GM19463 (cell line): ENCODE data around the gene LAMC1.
"Not testable (repeated sequence)": the region's sequence is repeated elsewhere in the genome, so short reads cannot be mapped to it uniquely, and the experiment has no call there.

Experiments
- ATAC-seq: cut with Tn5 transposase; IDR thresholded peaks from one replicate; pipeline ENCODE4 v1.9.1; 2021; ENCODE audit warnings: mild to moderate bottlenecking, moderate library complexity; ENCODE audit not compliant: unreplicated experiment

The LAMC1 gene

DNA sequence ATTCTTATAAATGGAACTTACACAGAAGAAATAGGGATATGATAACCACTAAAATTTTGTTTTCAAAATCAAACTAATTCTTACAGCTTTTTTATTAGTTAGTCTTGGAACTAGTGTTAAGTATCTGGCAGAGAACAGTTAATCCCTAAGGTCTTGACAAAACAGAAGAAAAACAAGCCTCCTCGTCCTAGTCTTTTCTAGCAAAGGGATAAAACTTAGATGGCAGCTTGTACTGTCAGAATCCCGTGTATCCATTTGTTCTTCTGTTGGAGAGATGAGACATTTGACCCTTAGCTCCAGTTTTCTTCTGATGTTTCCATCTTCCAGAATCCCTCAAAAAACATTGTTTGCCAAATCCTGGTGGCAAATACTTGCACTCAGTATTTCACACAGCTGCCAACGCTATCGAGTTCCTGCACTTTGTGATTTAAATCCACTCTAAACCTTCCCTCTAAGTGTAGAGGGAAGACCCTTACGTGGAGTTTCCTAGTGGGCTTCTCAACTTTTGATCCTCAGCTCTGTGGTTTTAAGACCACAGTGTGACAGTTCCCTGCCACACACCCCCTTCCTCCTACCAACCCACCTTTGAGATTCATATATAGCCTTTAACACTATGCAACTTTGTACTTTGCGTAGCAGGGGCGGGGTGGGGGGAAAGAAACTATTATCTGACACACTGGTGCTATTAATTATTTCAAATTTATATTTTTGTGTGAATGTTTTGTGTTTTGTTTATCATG, 120.5 kb downstream of the LAMC1 start:
- ATAC-seq = no peak

DNA sequence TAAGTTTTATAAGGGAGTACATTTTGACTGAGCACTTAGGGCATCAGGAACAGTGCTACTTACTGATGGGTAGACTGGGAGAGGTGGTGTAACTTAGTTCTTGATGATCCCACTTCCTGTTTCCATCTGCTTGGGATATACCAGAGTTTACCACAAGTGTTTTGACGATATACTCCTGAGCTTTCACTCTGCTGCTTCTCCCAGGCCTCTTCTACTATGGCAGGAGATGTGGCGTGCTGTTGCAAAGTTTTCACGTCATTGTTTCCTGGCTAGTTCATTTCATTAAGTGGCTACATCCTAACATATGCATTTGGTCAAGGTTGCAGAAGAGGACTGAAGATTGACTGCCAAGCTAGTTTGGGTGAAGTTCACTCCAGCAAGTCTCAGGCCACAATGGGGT, 121.5 kb downstream of the LAMC1 start:
- no peak for ATAC-seq

GRCh38 chr1:183147735-183148134, 124.5 kb downstream of the LAMC1 start:
- ATAC-seq = no peak

GRCh38 chr1:183148599-183148998, 125.4 kb downstream of the LAMC1 start:
- no peak for ATAC-seq

GRCh38 chr1:183149273-183149672, 126.1 kb downstream of the LAMC1 start:
- no peak for ATAC-seq

- not testable (repeated sequence) for ATAC-seq
Measured at GRCh38 chr1:183150032-183150431, 126.8 kb downstream of the LAMC1 start.

GRCh38 chr1:183150445-183150844, 127.2 kb downstream of the LAMC1 start:
- ATAC-seq = no peak

GRCh38 chr1:183152180-183152579, 129.0 kb downstream of the LAMC1 start:
- ATAC-seq = no peak

GRCh38 chr1:183155939-183156338, 132.7 kb downstream of the LAMC1 start:
- no peak for ATAC-seq

DNA sequence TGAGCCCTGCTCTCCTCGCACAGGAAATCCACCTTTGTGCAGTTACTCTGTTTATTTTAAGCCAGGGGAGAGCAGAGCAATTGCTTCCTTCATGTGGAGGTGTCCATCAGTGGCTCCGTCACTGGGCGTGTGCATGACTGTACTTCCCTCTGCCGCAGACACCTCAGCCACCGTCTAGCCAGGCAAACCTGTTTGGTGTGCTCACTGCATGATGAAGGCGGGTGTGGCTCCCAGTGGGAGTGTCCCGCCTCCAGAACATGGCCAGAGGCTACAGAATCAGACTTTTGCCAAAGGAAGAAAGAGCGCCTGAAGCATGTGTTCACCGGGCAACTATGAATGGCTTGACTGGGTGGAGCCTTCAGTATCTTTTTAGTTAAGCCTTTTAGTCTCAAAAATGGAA, 136.7 kb downstream of the LAMC1 start:
- no peak for ATAC-seq

GRCh38 chr1:183161391-183161790, 138.2 kb downstream of the LAMC1 start:
- ATAC-seq = no peak

GRCh38 chr1:183163316-183163715, 140.1 kb downstream of the LAMC1 start:
- ATAC-seq = no peak

- ATAC-seq = no peak
Measured at GRCh38 chr1:183164340-183164739, 141.1 kb downstream of the LAMC1 start.

- ATAC-seq = no peak
Measured at GRCh38 chr1:183164963-183165362, 141.7 kb downstream of the LAMC1 start.

GRCh38 chr1:183165456-183165855, 142.2 kb downstream of the LAMC1 start:
- no peak for ATAC-seq

DNA sequence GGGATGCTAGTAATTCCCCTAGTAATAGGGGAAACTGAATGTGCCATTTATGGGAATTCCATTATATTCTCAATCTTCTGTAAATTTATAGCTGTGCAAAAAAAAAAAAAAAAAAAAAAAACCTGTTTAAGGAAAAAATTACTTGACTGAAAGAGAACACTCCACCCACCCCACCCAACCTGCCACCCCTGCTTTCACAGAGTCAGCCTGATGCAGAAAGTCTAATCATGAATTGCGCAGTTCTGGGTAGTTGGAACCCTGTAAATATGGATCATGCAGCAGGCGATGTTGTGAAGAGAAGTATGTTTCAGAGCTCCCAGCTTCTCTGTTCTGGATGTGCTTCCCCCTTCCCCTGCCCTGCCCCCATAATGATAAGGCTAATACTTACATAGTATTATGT, 143.2 kb downstream of the LAMC1 start:
- no peak for ATAC-seq

DNA sequence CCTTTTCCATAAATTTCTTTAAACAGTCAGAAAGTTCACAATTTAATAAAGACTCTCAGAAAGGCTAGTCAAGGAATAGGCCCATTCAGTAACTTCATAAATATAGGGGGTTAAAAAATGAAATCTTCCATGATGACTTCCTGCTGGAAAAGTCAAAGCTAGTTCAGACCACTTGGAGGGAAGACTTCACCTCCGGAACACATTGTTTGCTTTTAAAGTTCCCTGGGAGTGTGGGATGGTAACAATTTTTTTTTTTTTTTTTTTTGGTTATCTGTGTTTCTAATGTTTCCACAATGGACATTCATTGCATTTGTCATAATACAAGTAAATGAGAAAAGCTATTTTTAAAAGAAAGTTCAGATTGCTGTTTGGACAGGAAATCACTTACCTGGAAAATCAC, 144.5 kb downstream of the LAMC1 start:
- ATAC-seq = no peak

- ATAC-seq = no peak
Measured at GRCh38 chr1:183168308-183168707, 145.1 kb downstream of the LAMC1 start.

DNA sequence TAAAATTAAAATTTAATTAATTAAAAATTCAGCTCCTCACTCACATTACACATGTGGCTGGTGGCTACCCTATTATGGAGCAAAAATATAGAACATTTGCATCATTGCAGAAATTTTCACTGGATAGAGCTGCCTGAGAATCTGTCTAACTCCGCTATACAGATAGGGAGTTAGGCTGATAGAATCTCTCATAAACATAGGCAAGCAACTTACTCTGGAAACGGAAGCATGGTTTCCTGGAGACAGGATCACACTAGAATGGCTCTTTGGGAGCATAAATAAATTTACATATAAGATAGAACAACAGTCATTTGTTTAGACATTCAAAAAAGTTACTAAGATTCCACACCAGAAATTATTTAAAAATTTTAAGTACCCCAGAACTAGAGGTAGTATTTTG, 150.6 kb downstream of the LAMC1 start:
- ATAC-seq = no peak

DNA sequence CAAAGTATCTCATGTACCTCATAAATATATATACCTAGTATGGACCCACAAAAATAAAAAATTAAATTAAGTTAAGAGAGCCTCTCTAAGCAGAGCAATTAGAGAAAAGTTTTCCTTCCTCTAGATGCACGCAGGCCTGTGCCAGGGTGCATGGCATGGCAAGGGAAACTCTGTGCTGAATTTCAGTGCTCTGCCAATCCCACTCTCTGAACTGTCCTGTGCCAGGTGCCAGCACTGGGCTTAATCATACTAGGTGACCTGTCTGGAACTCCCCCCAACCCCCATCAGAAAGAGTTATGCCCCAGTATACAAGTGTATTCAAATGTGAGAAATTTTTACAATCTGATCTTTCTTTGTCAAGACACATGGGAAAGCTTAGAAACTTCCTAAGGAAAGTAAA, 152.4 kb downstream of the LAMC1 start:
- ATAC-seq = no peak

DNA sequence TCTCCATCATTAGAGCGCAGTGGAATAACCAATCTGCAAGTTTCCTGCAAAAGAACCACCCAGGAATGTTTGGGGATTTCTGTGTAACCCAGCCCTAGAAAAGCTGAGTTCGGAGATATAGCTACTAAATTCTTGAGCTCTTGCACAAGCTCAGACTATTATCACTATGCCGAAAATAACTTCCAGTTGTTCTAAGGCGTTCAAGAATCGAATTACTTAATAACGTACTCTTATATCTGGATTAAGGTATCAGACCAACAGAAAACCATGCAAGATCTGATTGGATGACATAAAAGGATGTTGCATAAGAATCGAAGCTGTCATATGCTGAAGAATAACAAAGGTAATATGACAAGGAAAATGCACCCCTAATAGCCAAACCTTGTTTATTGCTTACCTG, 155.3 kb downstream of the LAMC1 start:
- ATAC-seq = no peak

DNA sequence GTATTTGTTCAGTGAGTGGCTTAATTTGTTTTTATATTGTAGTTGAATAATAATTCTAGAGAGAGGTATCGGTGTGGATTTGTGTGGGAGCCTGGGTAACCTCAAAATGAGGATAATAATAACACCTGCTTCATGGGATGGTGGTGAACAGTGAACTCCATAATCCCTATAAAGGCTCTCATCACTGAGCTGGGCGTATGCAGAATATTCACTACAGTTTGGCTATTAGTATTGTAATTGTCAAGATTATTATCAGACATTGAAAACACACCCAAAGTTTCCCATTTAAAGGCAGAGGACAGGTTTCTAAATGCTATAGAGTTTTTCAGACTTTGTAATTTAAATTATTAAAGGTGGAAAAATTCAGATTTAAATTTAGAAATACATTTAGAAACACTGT, 155.8 kb downstream of the LAMC1 start:
- ATAC-seq = no peak

GRCh38 chr1:183180218-183180617, 157.0 kb downstream of the LAMC1 start:
- peak; percentile 29 for ATAC-seq
